Retina (tissue), 1 donor: ENCODE results near the gene CRYL1.

ENCODE experiments used
- DNase-seq: peaks from one replicate; pipeline ENCODE4 v3.0.0-alpha.2; 2016

The CRYL1 gene

GRCh38 chr13:20525601-20526544 lies at the start of gene CRYL1:
CRYL1 (minus strand) TSS chr13:20525857; CDS start chr13:20525794, 63 bp downstream.
- DNase-seq, result peak; percentile 79

GRCh38 chr13:20573636-20574035 lies 48.0 kb upstream of the CRYL1 start:
- no peak for DNase-seq

DNA sequence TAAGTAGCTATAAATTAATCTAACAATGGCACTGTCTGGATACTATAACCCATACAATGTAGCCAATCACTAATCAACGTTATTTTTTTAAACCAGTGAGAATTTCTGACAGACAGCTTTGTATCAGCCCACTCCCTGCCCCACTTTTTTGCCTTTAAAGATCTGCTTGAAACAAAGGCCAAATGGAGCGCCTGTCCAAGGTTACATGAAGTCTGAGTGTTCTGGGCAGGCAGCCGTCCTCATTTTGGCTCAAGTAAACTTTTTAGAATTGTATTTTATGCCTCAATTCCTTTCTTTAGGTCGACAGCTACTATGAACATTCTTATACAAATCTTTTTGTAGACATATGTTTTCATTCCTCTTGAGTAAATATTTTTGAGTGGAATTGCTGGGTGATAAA lies 47.5 kb upstream of the CRYL1 start:
- DNase-seq, result no peak

- no peak for DNase-seq
These were observed 46.0 kb upstream of the CRYL1 start for GRCh38 chr13:20571676-20572075.

DNA sequence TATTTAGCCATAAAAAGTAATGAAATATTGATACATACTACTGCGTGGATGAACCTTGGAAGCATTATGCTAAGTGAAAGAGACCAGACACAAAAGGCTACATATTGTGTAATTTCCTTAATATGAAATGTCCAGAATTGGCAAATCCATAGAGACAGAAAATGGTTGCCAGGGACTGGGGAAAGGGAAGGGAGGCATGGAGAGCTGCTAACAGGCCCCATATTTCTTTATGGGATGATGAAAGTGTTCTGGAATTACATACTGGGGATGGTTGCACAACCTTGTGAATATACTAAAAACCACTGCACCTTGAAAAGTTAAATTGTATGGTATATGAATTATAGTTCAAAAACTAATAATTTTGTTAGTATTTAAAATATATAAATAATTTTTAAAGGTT lies 44.9 kb upstream of the CRYL1 start:
- DNase-seq, result no peak

GRCh38 chr13:20567881-20568528 lies 42.3 kb upstream of the CRYL1 start:
- no peak for DNase-seq

GRCh38 chr13:20566898-20567874 lies 41.5 kb upstream of the CRYL1 start, which contains the start of gene IFT88:
IFT88 (plus strand) TSS chr13:20567157; CDS start chr13:20574386, 7,229 bp downstream.
- peak; percentile 95 for DNase-seq

DNA sequence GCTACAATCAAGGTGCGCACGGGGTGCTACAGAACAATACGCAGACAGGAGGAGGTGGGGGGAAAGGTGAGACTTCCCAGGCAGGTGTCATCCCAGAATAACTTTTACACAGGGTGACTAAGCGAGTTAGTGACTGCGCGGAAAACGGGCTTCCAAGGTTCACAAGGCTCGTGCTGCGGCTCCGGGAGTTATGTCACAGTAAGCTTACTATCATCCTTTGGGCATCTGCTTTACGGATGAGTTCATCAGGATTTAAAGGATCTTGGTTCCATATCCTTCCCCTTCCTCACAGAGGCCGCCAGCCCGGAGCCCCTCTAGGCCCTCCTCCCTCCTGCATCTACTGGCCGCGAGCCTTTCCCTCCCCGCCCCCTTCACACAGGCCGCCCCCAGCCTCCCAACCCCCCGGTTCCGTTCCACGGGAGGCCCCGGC lies 40.8 kb upstream of the CRYL1 start:
- DNase-seq, result no peak

DNA sequence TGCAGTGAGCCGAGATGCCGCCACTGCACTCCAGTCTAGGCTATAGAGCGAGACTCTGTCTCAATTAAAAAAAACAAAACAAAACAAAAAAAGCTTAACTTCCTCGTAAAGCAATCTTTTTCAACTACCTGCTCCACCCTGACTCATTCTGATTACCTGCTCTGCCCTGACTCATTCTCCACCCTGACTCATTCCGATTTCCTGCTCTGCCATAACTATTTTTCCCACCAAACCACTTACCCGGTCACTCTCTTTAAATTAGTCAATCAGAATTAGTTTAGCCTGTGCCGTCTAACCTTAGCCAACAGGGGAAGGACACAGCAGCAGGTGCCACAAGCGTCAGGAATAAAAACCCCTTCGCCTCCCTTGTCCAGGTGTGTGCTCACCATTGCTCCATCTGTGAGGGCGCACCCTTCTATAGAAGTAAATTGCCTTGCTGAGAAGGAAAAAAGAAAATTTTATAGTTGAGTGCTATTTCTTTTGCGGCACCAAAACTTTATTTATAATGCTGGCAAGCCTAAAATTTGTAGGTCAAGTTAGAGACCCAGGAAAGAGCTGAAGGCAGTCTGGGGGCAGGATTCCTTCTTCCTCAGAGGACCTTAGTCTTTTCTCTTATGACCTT lies 39.6 kb upstream of the CRYL1 start:
- no peak for DNase-seq

DNA sequence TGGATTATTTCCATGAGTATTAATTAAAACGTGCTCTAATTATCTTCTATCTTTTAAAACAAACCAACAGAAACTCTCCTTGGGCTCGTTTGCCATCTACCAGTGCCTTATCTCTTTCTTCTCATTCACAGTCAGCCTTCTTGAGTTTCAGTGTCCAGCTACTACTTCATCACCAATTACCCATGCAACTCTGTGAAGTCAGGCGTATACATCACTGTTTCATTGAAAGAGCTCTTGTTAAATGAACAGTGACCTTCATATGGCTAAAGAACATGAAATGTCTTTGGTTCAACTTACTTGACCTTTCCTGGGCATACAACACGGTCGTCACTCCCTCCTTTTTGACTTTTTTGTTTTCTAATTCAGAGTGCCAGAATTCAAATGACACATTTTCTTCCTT lies 36.1 kb upstream of the CRYL1 start:
- DNase-seq, result peak; percentile 20

DNA sequence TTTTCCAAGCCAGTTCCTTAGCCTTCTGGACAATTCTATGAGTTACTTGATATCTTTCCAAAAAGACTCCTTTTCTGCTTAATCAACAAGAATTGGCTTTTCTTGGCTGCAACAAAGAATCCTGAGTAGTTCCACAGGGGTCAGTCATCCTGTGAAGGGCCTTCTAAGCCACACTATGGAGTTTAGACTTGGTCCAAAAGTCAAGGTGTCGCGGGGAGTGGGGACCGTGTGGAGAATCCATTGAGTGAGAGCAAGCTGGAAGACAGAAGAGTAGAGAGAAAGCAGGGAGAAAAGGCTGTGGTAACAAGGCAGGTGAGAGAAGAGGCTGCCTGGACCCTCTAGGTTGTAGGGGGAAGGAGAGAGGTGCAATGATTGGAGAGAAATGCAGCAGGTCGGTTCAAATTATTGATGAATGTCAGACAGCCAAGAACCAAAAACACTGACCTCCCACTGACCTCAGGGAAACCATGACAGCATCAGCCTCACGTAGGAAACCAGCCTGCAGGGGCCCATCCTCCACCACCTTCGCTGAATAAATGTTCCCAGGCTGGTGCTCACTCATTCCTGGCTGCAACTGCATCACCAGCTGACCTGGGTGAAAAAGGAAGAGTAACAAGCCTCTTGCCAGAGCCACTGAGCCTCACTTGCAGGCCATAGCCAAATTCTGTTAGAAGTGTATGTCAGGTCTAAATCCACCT lies 34.2 kb upstream of the CRYL1 start:
- DNase-seq, result peak; percentile 8

DNA sequence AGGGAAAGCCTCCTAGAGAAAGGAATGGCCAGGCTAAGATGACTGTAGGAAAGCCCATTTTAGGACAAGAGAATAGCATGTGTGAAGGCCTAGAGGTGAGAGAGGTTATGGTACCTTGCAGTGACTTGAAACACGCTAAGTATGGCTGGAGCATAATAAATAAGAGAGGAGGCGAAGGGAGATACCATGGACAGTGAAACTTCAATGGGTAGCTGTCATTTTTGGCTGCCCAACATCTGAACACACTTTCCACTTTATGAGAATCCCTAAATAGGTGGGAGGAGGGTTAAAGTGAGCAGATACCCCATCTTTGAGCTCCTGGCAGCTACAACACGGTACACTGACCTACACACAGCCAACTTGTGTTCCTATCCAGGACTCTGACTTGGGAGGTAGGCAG lies 33.3 kb upstream of the CRYL1 start:
- no peak for DNase-seq

DNA sequence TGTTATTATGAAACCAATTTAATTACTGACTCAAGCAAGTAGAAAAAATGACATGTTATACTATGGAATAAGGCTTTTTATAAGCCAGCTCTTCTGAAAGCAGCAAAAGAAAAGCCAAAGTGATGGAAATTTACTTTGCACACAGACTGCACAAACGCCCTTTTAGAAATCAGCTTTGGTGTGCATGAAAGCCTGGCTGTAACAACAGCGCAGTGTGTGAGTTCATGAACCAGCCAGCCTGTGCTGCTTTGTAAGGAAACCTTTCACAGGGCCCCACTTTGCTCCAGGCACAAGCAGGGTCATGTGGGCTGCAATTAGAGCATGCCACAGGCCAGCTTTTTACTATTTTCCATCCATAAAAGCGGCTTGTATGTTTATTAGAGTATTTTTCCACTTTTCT lies 27.7 kb upstream of the CRYL1 start:
- peak; percentile 60 for DNase-seq

DNA sequence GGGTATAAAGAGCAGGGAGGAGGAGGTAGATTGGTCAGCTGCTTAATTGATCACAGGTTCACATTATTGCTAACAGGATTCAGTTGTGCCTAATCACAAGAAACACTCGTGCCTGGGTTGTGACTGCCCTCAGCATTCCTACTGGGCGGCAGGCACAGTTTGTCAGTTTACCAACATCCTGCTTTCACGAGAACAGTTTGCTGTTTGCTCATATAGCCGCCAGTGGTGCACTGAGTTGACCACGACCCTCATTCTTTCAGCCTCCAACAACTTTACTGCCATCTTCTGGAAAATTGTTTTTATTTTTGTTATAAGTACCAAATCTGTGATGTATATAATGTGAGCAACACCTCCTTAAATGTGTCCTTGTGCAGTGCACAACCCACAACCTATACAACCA lies 25.1 kb upstream of the CRYL1 start:
- DNase-seq, result no peak

DNA sequence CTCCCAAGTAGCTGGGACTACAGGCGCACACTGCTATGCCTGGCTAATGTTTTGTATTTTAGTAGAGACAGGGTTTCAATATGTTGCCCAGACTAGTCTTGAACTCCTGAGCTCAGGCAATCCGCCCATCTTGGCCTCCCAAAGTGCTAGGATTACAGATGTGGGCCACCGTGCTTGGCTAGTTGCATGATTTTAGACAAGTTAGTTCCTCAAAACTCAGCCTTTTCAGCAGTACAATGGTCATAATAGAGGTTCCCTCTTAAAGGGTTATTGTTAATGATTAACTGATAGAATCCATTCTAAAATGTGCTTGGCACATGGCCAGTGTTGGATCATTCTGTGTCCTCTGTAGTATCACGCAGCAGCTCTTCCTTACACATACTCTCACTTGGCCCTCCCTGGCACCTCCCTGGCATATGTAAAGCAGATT lies 21.8 kb upstream of the CRYL1 start:
- no peak for DNase-seq

DNA sequence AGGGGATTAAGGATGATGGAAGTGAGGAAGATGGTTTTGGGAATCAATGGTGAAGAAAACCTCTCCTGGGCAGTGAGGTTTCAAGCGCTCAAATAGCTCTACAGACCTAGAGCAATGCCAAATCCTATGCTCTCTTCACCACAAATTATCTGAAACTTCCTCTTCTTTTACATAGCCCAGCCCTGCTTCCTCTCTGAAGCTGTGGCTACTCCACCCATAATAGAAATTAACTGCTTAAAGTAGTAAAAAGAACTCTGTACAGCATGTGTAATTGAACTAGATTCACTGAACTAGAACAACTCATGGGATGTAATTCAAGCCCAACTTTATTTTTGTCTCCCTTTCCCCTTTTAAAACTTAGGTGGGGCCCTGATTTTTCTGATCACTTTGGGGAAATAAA lies 20.9 kb upstream of the CRYL1 start:
- no peak for DNase-seq

DNA sequence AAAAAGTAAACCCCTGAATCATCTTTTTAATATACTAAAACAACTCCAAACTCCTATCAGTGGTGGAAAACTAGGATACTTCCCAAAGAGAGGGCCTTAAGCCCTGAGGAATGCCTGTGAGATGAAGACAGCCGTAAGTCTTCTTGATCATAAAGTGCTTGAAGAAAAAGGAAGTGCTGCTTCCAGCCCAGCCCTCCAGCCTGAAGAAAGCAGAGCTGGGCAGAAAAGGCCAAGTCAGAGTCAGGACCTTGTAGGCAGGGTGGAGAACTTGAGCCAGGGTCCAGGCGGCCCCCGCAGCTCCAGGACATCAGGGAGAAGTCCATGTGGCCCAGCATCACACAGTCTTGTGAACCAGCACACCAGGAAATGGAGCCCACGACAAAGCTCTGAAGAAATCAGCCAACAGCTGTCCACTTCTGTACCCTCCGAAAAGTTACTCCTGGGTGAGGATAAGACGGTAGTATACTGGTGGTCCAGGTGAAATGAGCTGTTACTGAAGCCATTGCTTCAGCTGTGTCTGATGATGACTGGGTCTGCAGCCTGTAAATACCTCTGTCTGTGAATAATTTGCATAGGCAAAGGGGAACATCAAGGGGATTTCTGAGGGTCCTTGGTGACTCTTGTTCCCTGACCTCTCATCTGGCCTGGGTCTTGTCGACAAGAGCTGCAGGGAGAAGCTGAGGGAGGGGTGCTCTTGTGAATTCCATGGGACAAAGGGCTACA lies 18.7 kb upstream of the CRYL1 start:
- DNase-seq, result no peak

DNA sequence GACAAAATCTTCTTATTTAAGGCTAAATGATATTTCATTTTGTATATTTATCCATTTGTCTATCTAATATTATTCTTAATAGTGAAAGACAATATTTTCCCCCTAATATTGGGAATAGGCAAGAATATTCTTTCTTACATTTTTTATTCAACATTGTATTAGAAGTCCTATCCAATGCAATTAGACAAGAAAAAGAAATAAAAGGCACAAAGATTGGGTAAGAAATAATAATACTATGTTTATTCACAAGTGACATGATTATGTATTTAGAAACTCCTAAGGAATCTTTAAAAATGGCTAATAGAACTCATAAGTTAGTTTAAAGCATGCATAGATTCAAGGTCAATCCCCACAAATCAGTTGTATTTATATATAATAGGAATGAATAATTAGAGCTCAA lies 11.3 kb upstream of the CRYL1 start:
- DNase-seq, result no peak

GRCh38 chr13:20534038-20534608 lies 8.5 kb upstream of the CRYL1 start:
- DNase-seq, result no peak

- no peak for DNase-seq
These were observed 2.8 kb upstream of the CRYL1 start for GRCh38 chr13:20528452-20528851.

GRCh38 chr13:20526664-20527063 lies 1.0 kb upstream of the CRYL1 start:
- DNase-seq, result peak; percentile 28
